PC-9 (cell line): ENCODE results near the gene CLEC1A.

ENCODE experiments used
- EZH2 ChIP-seq: fragments of 200-600 bp; sonication (generic); IDR thresholded peaks from 2 replicates; pipeline ENCODE4 v1.8.0; 2017; ENCODE audit warnings: antibody characterized with exemption, low read depth
- TF ChIP-seq, protein P1 (sequence below): fragments of 200-600 bp; sonication (generic); conservative IDR thresholded peaks from 2 replicates; pipeline ENCODE4 v1.6.1; 2017; ENCODE audit warnings: mixed run types, antibody characterized with exemption, mild to moderate bottlenecking, moderate library complexity

DNA sequence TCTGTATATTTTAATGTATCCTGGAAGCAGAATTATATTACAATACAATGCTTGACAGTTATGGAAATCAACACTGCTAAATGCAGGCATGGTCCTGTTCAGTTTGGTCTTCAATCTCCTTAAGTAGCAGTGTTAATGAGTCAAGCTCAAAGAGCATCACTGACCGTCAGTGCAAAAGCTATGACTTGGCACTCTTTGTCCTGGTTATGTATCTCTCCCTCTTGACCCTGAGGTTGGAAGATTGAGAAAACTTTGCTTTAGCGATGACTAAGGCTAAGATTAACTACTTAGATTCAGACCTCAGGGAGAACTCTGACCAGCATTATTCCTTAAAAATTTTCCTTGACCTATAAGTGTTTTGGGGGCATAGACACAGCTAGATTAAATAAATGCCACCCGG, 20.3 kb upstream of the CLEC1A start:
- TF ChIP-seq, protein P1, sequence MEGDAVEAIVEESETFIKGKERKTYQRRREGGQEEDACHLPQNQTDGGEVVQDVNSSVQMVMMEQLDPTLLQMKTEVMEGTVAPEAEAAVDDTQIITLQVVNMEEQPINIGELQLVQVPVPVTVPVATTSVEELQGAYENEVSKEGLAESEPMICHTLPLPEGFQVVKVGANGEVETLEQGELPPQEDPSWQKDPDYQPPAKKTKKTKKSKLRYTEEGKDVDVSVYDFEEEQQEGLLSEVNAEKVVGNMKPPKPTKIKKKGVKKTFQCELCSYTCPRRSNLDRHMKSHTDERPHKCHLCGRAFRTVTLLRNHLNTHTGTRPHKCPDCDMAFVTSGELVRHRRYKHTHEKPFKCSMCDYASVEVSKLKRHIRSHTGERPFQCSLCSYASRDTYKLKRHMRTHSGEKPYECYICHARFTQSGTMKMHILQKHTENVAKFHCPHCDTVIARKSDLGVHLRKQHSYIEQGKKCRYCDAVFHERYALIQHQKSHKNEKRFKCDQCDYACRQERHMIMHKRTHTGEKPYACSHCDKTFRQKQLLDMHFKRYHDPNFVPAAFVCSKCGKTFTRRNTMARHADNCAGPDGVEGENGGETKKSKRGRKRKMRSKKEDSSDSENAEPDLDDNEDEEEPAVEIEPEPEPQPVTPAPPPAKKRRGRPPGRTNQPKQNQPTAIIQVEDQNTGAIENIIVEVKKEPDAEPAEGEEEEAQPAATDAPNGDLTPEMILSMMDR = no peak
- no peak for TF ChIP-seq EZH2
